Caco-2 (cell line): ENCODE results near the gene WDR83. TPM values are rescaled to one million over a fixed set of nuclear protein-coding genes. Genes with fewer than 3 reads are reported as not detected.

ENCODE experiments used
- BruUV-seq: library from RNA; stranded (reverse); fragments of 400-500 nt; replicated peaks from 2 replicates; lab custom pipeline; 2021; lab: Mats Ljungman, UMichigan
- CTCF ChIA-PET: fragments of 300-600 bp; sonication (Branson Sonifier 250); formaldehyde crosslinking; loops from one replicate; lab custom pipeline; 2022; ENCODE audit warnings: antibody characterized with exemption; lab: Charles Lee
- POLR2A ChIA-PET: fragments of 300-600 bp; sonication (Branson Sonifier 250); formaldehyde crosslinking; loops from one replicate; lab custom pipeline; 2022; ENCODE audit warnings: antibody characterized with exemption; lab: Charles Lee
- DNase-seq, 2 experiments: peaks; one replicate each; pipeline versions ENCODE4 v3.0.0 to v3.0.0-alpha.2; 2020 to 2022
- H3K27me3 ChIP-seq: replicated peaks from 2 replicates; pipeline ENCODE4 v1.6.0; 2011; ENCODE audit warnings: low read length; ENCODE audit not compliant: control insufficient read depth, insufficient read depth
- H3K36me3 ChIP-seq: 2 replicates; pipeline ENCODE4 v1.5.1; 2011; ENCODE audit warnings: low read length; ENCODE audit not compliant: control insufficient read depth, insufficient read depth
- H3K4me1 ChIP-seq: fragments of 250-450 bp; sonication (Bioruptor Pico); 2 replicates; pipeline ENCODE4 v1.5.1; 2020; ENCODE audit warnings: mild to moderate bottlenecking
- H3K4me3 ChIP-seq: 2 replicates; pipeline ENCODE4 v1.5.1; 2011; ENCODE audit warnings: low read depth, mild to moderate bottlenecking, control low read depth, low read length
- H3K9me3 ChIP-seq: fragments of 250-450 bp; sonication (Bioruptor Pico); 2 replicates; pipeline ENCODE4 v1.5.1; 2020; ENCODE audit warnings: mild to moderate bottlenecking, moderate library complexity
- H3K27ac Mint-ChIP-seq: one replicate; pipeline ENCODE4 v1.8.0; 2022; ENCODE audit warnings: mixed read lengths; ENCODE audit not compliant: unreplicated experiment
- H3K27me3 Mint-ChIP-seq: one replicate; pipeline ENCODE4 v1.8.0; 2022; ENCODE audit warnings: mixed read lengths; ENCODE audit not compliant: insufficient read depth, unreplicated experiment
- H3K36me3 Mint-ChIP-seq: one replicate; pipeline ENCODE4 v1.8.0; 2022; ENCODE audit warnings: mild to moderate bottlenecking, mixed read lengths; ENCODE audit not compliant: insufficient read depth, unreplicated experiment
- H3K4me1 Mint-ChIP-seq: one replicate; pipeline ENCODE4 v1.8.0; 2022; ENCODE audit warnings: low read depth, mixed read lengths; ENCODE audit not compliant: unreplicated experiment
- H3K4me3 Mint-ChIP-seq: one replicate; pipeline ENCODE4 v1.8.0; 2022; ENCODE audit warnings: mild to moderate bottlenecking, moderate library complexity, mixed read lengths; ENCODE audit not compliant: unreplicated experiment
- H3K9me3 Mint-ChIP-seq: one replicate; pipeline ENCODE4 v1.8.0; 2022; ENCODE audit warnings: mixed read lengths; ENCODE audit not compliant: unreplicated experiment
- CTCF ChIP-seq, 2 experiments: fragments of 200-600 bp in 1 of 2; IDR thresholded peaks; 1 replicate in 1 of 2; 2 replicates in 1 of 2; pipeline versions ENCODE4 v1.5.1 to v1.8.0; 2011 to 2022; ENCODE audit warnings: antibody characterized with exemption in 1 of 2, control low read depth in 1 of 2, inconsistent platforms in 1 of 2, low read depth in 1 of 2, low read length in 1 of 2, mild to moderate bottlenecking in 1 of 2, moderate library complexity in 1 of 2; ENCODE audit not compliant: insufficient read depth in 1 of 2, severe bottlenecking in 1 of 2, unreplicated experiment in 1 of 2
- intact Hi-C: fragments of 100-400 bp; cut with micrococcal nuclease; formaldehyde crosslinking; loops from one replicate; pipeline ENCODE4 v1.10.0; 2022; ENCODE audit not compliant: unreplicated experiment
- total RNA-seq: library from RNA; stranded (reverse); gene quantifications from 2 replicates; pipeline ENCODE4 v1.2.3, GENCODE V29; 2022

The WDR83 gene
- total RNA-seq, 1 experiment from 2014 or later: 17.5 TPM

GRCh38 chr19:12648088-12648487, 18.5 kb upstream of the WDR83 start:
- intact Hi-C loops: no loop called here

GRCh38 chr19:12649941-12650340, 16.7 kb upstream of the WDR83 start:
- Histone ChIP-seq H3K4me3 (no peak overlapping the region), H3K4me1 (no peaks in the 10 kb centered on the region), H3K27me3 (no peaks in the 10 kb centered on the region), H3K36me3 (no peaks in the 10 kb centered on the region), H3K9me3 (no peaks in the 10 kb centered on the region)
- DNase-seq: no peak
- Mint-ChIP-seq H3K4me3 (no peak overlapping the region), H3K27me3 (no peaks in the 10 kb centered on the region), H3K36me3 (peaks cover 6% of the 10 kb centered on the region), H3K27ac (no peak overlapping the region), H3K9me3 (peaks cover 6% of the 10 kb centered on the region), H3K4me1 (no peaks in the 10 kb centered on the region)
- CTCF ChIA-PET: no interaction called here
- no TSS peak for BruUV-seq
- POLR2A ChIA-PET: no interaction called here
- TF ChIP-seq CTCF (IDR thresholded peaks at IDR 0.05; ENCODE audit: insufficient read depth in 1 of 2, low read depth in 1 of 2, low read length in 1 of 2, severe bottlenecking in 1 of 2, unreplicated experiment in 1 of 2): no peak
- intact Hi-C loops: no loop called here

More at GRCh38 chr19:12648088-12648487, 18.5 kb upstream of the WDR83 start:
- POLR2A ChIA-PET: no interaction called here
- H3K36me3 ChIP-seq: no peaks in the 10 kb centered on the region
- Mint-ChIP-seq H3K27ac (no peak overlapping the region), H3K27me3 (no peaks in the 10 kb centered on the region), H3K4me3 (no peak overlapping the region), H3K4me1 (no peaks in the 10 kb centered on the region), H3K9me3 (peaks cover 6% of the 10 kb centered on the region), H3K36me3 (no peaks in the 10 kb centered on the region)
- CTCF ChIA-PET: no interaction called here
- no peak overlapping the region for H3K4me3 ChIP-seq
- BruUV-seq: no TSS peak
- H3K4me1 ChIP-seq: no peaks in the 10 kb centered on the region
- no peak for DNase-seq
- TF ChIP-seq CTCF (IDR thresholded peaks at IDR 0.05; ENCODE audit: insufficient read depth in 1 of 2, low read depth in 1 of 2, low read length in 1 of 2, severe bottlenecking in 1 of 2, unreplicated experiment in 1 of 2): no peak
- H3K27me3 ChIP-seq: no peaks in the 10 kb centered on the region
- H3K9me3 ChIP-seq: no peaks in the 10 kb centered on the region

GRCh38 chr19:12652219-12652618, 14.4 kb upstream of the WDR83 start:
- no peak for TF ChIP-seq CTCF (IDR thresholded peaks at IDR 0.05; ENCODE audit: insufficient read depth in 1 of 2, low read depth in 1 of 2, low read length in 1 of 2, severe bottlenecking in 1 of 2, unreplicated experiment in 1 of 2)
- CTCF ChIA-PET: no interaction called here
- POLR2A ChIA-PET: no interaction called here
- Mint-ChIP-seq H3K4me1 (no peaks in the 10 kb centered on the region), H3K36me3 (peaks cover 14% of the 10 kb centered on the region), H3K27me3 (no peaks in the 10 kb centered on the region), H3K4me3 (no peak overlapping the region), H3K9me3 (peaks cover 5% of the 10 kb centered on the region), H3K27ac (no peak overlapping the region)
- H3K27me3 ChIP-seq: no peaks in the 10 kb centered on the region
- intact Hi-C loops: no loop called here
- BruUV-seq: no TSS peak
- H3K4me3 ChIP-seq: no peak overlapping the region
- no peaks in the 10 kb centered on the region for H3K4me1 ChIP-seq
- DNase-seq: no peak
- no peaks in the 10 kb centered on the region for H3K36me3 ChIP-seq
- H3K9me3 ChIP-seq: no peaks in the 10 kb centered on the region
